Cortex of kidney (tissue), 1 donor: ENCODE results near the gene SLC7A9.
"Not testable (repeated sequence)": the region's sequence is repeated elsewhere in the genome, so short reads cannot be mapped to it uniquely, and the experiment has no call there.

Experiments
- DNase-seq: peaks from one replicate; lab custom pipeline; 2025; lab: John Stamatoyannopoulos, UW

Gene SLC7A9

DNA sequence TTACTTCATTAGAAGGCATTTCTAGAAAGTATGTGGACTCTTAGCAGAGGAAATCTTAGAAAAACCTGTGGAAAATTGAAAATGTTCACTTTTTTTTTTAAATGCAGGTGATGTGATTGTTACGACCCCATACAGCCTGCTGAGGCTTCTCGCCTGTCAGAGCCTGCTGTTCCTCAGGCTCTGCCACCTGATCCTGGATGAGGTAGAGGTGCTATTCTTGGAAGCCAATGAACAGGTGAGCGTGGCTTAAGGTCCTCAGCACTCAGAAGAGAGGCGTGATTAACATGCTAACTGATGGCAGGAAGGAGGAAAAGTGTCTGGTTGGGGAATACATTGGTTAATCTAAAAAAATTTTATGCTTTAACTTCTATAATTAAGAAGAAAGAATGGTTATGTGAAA, 71.4 kb downstream of the SLC7A9 start:
- DNase-seq, result no peak

- DNase-seq, result no peak
These were observed 80.1 kb downstream of the SLC7A9 start for GRCh38 chr19:32789429-32789828.

DNA sequence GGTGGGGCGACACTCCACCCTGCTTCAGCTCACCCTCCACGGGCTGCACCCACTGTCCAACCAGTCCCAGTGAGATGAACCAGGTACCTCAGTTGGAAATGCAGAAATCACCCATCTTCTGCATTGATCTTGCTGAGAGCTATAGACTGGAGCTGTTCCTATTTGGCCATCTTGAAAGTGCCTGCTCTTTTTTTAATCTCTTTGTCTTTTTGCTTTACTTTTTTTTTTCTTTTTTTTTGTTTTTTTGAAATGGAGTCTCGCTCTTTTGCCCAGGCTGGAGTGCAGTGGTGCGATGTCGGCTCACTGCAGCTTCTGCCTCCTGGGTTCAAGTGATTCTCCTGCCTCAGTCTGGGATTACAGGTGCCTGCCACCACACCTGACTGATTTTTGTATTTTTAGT, 81.7 kb downstream of the SLC7A9 start:
- DNase-seq, result not testable (repeated sequence)

- DNase-seq, result not testable (repeated sequence)
These were observed 82.3 kb downstream of the SLC7A9 start for GRCh38 chr19:32787161-32787813.

GRCh38 chr19:32782089-32782488, 87.5 kb downstream of the SLC7A9 start:
- not testable (repeated sequence) for DNase-seq

DNA sequence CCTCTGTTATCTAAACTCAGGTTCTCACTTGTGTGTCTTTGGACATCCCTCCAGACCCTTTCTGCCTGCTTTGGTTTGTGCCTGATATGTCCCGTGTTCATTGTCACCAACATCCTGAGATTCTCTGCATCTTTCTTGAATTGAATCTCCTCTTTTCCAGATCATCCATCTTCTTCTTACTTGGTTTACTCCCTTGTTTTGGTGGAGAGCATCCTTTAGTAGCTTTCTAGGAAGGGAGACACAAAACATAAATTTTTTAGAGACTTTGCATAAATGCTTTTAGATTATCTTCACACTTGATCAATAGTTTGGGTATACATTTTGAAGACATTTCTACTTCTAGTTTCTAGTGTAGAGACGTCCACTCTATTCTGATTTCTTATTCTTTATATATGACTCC, 88.3 kb downstream of the SLC7A9 start:
- DNase-seq, result no peak
